Activated naive CD4-positive, alpha-beta T cell treated with anti-CD3 and anti-CD28 coated beads, Interleukin-2, amount 50 U/mL, for 24 hours (primary cell): ENCODE data around the gene CALML3.
"Not testable (repeated sequence)": the region's sequence is repeated elsewhere in the genome, so short reads cannot be mapped to it uniquely, and the experiment has no call there.

Experiments used
- H3K27ac Mint-ChIP-seq: one replicate; pipeline ENCODE4 v1.8.0; 2021; ENCODE audit warnings: mild to moderate bottlenecking, mixed read lengths
- H3K27me3 Mint-ChIP-seq: one replicate; pipeline ENCODE4 v1.8.0; 2021; ENCODE audit warnings: mixed read lengths
- H3K36me3 Mint-ChIP-seq: one replicate; pipeline ENCODE4 v1.8.0; 2021; ENCODE audit warnings: mixed read lengths
- H3K4me1 Mint-ChIP-seq: one replicate; pipeline ENCODE4 v1.8.0; 2021; ENCODE audit warnings: mixed read lengths
- H3K4me3 Mint-ChIP-seq: one replicate; pipeline ENCODE4 v1.8.0; 2021; ENCODE audit warnings: mild to moderate bottlenecking, mixed read lengths
- H3K9me3 Mint-ChIP-seq: one replicate; pipeline ENCODE4 v1.8.0; 2021; ENCODE audit warnings: mixed read lengths

The CALML3 gene

DNA sequence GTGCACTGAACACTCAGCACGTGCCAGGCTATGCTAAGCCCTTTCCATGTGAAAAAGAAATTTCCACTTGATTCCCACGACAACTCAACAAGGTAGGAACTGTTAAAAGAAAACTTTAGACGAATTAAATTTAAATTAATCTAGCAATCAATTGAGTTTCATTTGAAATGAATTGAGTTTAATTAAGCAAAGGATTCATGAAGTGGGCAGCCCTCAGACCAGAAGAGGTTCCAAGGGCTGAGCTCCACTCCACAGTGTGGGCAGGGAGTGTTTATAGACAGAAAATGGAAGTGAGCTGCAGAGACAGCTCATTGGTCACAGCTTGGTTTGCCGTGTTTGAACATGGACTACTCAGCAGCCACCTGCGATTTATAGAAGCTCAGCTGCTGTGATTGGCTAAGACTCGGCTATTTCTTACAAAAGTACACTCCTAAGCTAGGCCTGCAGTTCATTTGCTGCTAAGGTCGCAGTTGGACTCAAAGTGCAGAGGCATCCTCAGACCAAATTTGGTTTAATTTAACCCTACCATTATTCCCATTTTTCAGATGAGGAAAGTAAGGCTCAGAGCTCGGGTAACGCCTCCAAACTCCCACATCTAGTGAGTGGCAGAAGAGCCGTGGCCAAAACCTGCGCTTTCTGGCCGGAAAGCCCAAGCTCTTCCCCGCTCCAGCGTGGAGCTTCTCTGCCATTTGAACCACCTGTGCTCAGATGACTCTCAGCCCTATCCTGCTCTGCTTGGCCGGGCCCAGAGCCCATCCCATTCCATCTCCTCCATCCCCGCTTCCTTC lies 24.9 kb downstream of the CALML3 start:
- Mint-ChIP-seq H3K27ac (no peak overlapping the region), H3K9me3 (no peaks in the 10 kb centered on the region), H3K4me1 (peaks cover 29% of the 10 kb centered on the region), H3K36me3 (no peaks in the 10 kb centered on the region), H3K4me3 (no peak overlapping the region), H3K27me3 (no peaks in the 10 kb centered on the region)

DNA sequence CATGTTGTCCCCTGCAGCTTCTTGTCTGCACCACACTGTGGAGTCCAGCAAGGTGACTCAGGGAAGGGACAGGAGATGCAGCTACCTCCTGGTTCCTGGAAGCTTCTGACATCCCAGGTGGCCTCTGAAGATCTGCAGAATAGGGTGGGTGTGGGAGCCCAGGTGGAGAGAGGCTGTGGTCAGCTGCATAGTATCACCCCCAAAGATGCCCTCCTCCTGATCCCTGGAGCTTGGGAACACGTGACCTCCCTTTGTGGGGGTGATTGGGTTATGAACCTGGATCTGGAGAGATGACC lies 25.4 kb downstream of the CALML3 start:
- Mint-ChIP-seq H3K27ac (no peak overlapping the region), H3K36me3 (no peaks in the 10 kb centered on the region), H3K27me3 (no peaks in the 10 kb centered on the region), H3K4me1 (peaks cover 29% of the 10 kb centered on the region), H3K9me3 (no peaks in the 10 kb centered on the region), H3K4me3 (no peak overlapping the region)

DNA sequence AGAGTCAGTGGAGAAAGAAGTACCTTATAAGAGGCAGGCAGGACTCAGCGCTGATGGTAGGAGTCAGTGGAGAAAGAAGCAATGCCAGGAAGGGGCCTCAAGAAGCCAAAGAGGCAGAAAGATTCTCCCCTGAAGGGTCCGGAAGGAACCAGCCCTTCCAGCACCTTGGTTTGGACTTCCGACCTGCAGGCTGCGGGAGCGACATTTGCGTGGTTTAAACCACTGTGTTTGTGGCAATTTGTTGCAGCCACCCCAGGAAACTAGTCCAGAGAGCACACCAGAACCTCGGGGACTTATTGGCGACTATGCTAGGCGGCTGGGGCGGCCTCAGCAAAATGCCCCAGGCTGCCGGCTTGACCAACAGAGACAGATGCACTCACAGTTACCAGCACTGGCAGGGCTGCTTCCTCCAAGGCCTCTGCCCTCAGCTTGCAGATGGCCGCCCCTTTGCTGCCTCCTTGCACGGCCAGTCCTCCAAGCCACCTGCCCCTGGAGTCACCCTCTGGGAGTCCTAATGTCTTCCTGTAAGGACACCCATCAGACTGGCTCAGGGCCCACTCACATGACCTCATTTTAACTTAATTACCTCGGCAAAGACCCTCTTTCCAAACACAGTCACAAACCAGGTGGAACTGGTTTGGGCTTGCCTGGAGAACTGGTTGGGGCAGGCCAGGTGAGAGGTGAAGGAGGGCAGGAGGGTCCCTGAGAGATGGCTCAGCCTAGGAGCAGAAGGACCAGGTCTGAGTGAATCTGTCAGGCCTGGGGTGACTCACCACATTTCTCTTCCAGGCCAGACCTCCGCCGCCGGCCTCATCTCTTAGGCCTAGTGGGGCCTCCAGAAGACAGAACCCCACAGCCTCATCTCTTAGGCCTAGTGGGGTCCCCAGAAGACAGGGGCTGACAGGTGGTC lies 26.1 kb downstream of the CALML3 start:
- no peaks in the 10 kb centered on the region for H3K36me3 Mint-ChIP-seq
- no peak overlapping the region for H3K27ac Mint-ChIP-seq
- H3K9me3 Mint-ChIP-seq: no peaks in the 10 kb centered on the region
- no peak overlapping the region for H3K4me3 Mint-ChIP-seq
- peaks cover 29% of the 10 kb centered on the region for H3K4me1 Mint-ChIP-seq
- no peaks in the 10 kb centered on the region for H3K27me3 Mint-ChIP-seq

DNA sequence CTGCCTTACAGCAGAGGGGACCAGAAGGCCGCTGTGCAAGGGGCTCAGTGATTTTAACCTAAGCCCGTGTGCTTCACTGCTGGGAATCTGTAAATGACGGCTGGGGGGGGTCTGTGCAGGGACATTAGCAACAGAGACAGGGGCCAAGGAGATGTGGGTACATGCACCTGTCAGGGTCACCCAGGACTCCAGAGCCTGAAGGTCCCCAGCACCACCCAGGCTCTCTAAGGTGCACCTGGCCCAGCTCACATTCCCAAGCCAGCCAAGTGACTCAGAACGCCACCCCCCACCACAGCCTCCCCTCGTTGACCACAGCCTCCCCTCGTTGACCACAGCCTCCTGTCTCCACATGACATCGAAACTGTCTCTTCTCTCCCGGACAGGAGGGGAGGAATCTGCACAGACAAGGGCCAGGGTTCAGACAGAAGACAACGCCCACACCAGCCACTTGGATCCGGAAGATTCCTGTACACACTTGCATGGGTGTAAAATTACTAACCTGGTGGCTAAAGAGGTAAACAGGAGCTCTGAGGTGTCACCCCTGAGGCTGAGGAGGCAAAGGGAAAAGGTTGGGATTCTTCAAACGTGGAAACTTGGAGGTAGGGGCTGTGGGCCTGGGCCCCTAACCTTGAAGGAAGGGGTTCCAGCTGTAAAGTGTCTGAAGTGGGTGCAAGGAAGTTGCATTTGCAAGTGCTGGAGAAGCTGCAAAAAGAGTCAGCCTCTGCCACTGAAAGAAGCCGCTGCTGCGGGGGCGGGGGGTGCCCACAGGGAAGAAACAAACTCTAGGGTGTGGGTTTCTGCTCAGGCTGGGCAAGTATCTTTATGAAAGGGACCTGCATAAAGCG lies 27.0 kb downstream of the CALML3 start:
- peak overlapping the region; percentile 27 for H3K4me3 Mint-ChIP-seq
- H3K27ac Mint-ChIP-seq: no peak overlapping the region
- no peaks in the 10 kb centered on the region for H3K36me3 Mint-ChIP-seq
- no peaks in the 10 kb centered on the region for H3K27me3 Mint-ChIP-seq
- H3K9me3 Mint-ChIP-seq: no peaks in the 10 kb centered on the region
- peaks cover 29% of the 10 kb centered on the region for H3K4me1 Mint-ChIP-seq

DNA sequence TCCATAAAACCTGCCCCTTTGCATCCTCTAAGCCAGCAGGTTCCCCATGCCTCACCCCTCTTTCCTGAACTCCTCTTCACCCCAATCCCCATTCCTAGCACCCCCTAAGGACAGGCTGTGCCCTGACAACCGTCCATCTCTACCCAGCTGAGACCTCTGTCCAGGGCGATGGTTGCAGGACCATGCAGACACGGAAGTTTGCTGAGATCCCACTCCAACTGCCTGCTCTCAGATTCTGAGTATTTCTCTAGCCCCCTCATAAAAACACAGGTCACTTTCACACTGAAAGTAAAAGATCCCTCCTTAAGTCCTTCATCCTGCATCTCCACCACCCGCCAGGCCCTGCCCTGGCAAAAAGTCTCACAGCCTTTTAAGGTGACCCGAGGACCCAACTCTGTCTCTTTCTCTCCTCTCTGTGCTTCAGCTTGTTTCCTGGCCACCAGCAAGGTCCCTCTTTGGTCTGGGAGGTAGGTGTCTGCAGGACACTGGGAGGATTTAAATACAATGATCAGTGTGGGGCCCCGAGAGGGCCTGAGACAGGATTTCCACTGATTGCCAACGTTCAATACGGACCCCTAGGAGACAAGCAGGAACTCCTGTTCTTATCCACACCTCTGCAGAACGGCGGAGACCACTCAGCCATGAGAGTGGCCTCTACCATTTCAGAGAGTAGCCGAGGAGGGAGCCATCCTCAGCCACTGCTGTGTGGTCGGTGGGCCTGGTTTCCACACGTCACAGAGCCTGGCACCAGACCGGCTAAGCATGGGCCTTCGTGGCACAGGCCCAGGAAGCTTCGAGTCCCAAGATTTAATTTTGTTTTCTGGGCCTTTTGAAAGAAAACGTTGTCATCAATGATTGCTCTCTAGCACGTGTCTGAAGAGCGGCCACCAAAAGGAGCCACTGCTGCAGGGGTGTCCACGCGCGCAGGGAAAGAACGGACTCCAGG lies 27.9 kb downstream of the CALML3 start:
- Mint-ChIP-seq H3K4me3 (no peak overlapping the region), H3K27ac (no peak overlapping the region), H3K4me1 (peaks cover 29% of the 10 kb centered on the region), H3K9me3 (no peaks in the 10 kb centered on the region), H3K27me3 (no peaks in the 10 kb centered on the region), H3K36me3 (no peaks in the 10 kb centered on the region)

DNA sequence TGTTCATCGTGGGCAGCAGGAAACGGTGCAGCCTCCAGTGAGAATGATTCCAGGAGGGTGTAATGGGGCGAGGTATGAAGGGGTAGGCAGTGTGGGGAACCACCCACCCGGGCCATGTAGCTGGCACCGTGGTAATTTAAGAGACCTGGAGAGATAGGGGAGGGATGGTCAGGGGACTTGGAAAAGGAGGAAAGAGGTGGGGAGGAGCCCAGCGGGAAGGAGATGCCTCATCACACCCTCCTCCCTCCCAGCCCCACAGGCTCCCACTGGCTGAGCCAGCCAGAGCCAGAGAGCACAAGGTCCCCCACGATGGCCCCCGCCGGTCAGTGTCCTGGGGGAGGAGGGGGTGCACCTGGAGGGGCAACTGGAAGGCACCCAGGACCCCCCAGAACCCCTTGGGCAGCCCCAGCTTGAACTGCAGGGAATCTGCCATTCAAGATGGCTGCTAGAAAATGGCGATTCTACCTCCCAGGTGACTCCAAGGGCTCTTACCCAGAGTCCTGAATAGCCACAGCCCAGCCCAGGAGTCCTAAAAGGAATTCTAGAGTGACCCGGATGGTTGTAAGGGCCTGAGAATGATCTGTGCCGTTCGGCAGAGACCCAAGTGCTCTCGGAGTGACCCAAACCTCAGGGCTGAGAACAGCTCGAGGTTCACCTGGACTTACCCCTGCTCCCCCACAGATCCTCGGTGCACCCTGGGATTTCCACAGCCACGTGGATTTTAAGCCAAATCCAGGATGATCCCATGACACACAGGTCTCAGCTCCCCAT lies 28.8 kb downstream of the CALML3 start:
- H3K4me3 Mint-ChIP-seq: no peak overlapping the region
- no peaks in the 10 kb centered on the region for H3K27me3 Mint-ChIP-seq
- no peak overlapping the region for H3K27ac Mint-ChIP-seq
- peaks cover 29% of the 10 kb centered on the region for H3K4me1 Mint-ChIP-seq
- H3K36me3 Mint-ChIP-seq: no peaks in the 10 kb centered on the region
- no peaks in the 10 kb centered on the region for H3K9me3 Mint-ChIP-seq

DNA sequence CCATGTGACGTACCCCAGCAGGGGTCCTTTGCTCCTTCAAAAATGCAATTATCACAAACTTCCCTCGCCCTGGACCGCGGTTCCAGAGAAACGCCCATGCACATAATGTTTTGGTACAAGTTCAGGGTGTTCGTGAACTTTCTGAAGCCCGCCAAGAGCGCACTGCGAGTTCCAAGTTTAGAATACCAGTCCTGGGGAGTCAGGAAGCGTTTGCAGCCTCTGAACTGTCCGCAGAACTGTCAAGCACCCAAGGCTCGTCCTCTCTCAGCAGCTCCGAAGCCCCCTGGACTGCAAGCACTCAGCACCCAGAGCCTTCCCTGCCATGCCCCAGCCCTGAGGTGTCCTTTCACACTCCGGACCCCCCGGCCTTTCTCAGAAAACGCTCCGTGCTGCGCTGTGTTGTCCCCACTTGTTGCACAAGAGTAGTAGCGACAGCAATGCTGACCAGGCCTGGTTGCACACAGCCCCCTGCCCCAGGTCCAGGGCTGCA lies 30.3 kb downstream of the CALML3 start:
- peaks cover 30% of the 10 kb centered on the region for H3K4me1 Mint-ChIP-seq
- H3K4me3 Mint-ChIP-seq: no peak overlapping the region
- no peaks in the 10 kb centered on the region for H3K27me3 Mint-ChIP-seq
- H3K27ac Mint-ChIP-seq: no peak overlapping the region
- H3K36me3 Mint-ChIP-seq: no peaks in the 10 kb centered on the region
- H3K9me3 Mint-ChIP-seq: no peaks in the 10 kb centered on the region

DNA sequence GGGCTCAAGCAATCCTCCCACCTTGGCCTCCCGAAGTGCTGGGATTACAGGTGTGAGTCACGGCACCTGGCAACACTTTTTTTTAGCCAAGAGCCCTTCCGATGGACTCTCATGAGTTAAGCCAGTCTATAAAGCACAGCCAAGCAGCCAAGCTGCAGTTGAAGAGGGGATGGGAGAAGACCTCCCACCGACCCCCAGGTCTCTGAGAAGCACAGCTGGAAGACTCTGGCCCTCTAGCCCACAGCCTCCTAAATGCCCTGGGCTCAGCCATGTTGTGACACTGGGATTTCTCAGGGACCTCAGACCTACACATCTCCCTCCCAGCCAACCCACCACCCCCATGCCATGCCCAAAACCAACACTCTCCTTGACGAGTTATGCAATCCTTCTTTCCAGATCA lies 31.1 kb downstream of the CALML3 start:
- H3K27ac Mint-ChIP-seq: no peak overlapping the region
- no peaks in the 10 kb centered on the region for H3K36me3 Mint-ChIP-seq

DNA sequence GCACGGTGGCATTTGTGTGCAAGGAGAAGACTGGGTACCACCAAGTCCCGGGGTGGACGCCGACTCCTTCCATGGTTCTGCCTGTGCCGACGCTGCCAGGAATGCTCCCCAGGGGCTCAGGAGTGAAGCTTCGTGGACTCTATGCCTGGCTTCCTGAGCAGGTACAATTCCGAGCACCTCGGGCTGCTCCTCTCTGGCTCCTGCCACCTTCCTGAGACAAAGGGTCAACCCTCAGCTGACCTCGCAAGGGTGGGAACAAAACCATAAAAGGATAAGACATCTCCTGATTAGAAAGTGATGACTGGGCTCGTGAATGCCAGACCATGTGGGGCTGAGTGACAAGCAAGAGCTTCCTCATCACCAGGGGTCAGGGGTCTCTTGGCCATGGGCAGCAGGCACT lies 31.8 kb downstream of the CALML3 start:
- no peak overlapping the region for H3K27ac Mint-ChIP-seq
- H3K9me3 Mint-ChIP-seq: no peaks in the 10 kb centered on the region
- no peak overlapping the region for H3K4me3 Mint-ChIP-seq
- H3K27me3 Mint-ChIP-seq: no peaks in the 10 kb centered on the region
- no peaks in the 10 kb centered on the region for H3K36me3 Mint-ChIP-seq
- H3K4me1 Mint-ChIP-seq: peaks cover 23% of the 10 kb centered on the region

More for the DNA sequence above, 31.1 kb downstream of the CALML3 start:
- Mint-ChIP-seq H3K27me3 (no peaks in the 10 kb centered on the region), H3K9me3 (no peaks in the 10 kb centered on the region), H3K4me3 (no peak overlapping the region), H3K4me1 (peaks cover 27% of the 10 kb centered on the region)

DNA sequence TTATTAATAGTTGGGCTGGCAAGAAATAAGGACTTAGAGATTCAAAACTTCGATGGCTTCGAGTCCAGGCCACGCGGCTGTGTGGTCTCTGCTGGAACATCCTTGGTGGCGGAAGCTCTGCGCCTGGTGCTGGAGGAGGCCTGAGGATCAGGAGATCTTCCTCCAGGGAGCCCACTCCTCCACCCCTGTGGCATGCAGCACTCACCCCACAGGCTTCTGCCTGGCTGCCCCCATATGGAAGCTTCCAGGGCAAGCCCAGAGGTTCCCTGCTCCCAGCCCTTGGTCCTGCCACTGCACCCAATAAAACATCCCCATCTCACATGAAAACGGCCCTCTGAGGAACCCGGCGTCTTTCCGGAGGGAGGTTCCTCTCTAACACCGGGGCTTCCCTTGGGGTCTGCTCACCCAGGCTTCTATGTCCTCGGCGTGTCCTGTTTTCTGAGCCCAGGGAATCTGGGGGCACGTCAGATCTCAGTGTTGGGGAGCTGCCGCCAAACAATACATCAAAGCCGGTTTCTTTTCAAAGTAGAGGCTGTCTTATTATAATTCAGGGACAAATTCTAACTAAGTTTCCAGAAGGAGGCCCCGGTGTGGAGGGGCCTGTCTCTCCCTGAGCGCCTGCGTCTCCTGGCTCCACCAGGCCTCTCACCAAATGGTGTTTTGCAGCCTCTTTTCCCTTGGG lies 32.4 kb downstream of the CALML3 start:
- H3K27ac Mint-ChIP-seq: no peak overlapping the region
- no peaks in the 10 kb centered on the region for H3K9me3 Mint-ChIP-seq
- peaks cover 17% of the 10 kb centered on the region for H3K4me1 Mint-ChIP-seq
- H3K27me3 Mint-ChIP-seq: no peaks in the 10 kb centered on the region
- H3K4me3 Mint-ChIP-seq: no peak overlapping the region
- no peaks in the 10 kb centered on the region for H3K36me3 Mint-ChIP-seq

DNA sequence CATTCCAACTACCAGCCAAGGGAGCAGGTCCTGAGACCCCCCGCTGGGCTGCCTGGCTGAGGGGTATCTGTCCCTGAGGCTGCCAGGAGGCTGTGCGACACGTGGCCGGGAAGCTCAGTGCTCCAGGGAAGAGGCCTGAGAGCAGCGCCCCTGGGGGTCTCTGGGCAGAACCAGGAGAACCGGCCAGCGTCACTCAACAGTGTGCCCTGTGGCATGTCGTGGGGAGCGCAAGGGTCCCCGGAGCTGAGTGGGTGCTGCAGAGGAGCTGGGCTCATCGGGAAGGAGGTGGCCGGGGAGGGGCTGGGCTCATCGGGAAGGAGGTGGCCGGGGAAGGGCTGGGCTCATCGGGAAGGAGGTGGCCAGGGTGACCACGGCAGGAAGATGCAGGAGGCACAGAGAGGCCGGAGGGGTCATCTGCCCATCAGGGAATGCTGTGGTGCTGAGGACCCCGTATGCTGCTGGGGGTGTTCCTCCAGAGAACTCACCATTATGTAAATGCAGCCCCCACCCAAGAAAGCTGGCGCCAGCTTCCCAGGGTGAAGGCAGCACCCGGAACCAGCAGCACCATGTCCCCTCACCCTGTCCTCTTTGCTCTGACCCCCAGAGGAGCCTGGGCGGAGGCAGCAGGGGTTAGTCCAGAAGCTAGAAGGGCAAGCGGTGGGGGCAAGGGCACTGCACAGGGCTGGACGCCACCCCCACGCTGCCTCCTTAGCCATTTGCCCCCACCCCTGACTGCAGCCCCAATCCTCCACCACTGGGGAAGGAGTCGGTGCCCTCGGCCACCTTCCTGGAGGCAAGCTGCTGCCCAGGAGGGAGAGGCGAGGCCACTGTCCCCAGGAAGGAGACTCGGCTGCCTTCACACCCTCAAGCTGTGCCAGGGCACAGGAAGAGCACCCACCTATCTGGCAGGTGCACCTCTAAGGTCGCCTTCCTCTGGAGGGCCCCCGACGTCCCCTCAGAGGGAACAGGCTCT lies 33.3 kb downstream of the CALML3 start:
- H3K4me3 Mint-ChIP-seq: no peak overlapping the region
- no peaks in the 10 kb centered on the region for H3K36me3 Mint-ChIP-seq
- peaks cover 12% of the 10 kb centered on the region for H3K4me1 Mint-ChIP-seq
- H3K27me3 Mint-ChIP-seq: no peaks in the 10 kb centered on the region
- H3K27ac Mint-ChIP-seq: no peak overlapping the region
- H3K9me3 Mint-ChIP-seq: no peaks in the 10 kb centered on the region

DNA sequence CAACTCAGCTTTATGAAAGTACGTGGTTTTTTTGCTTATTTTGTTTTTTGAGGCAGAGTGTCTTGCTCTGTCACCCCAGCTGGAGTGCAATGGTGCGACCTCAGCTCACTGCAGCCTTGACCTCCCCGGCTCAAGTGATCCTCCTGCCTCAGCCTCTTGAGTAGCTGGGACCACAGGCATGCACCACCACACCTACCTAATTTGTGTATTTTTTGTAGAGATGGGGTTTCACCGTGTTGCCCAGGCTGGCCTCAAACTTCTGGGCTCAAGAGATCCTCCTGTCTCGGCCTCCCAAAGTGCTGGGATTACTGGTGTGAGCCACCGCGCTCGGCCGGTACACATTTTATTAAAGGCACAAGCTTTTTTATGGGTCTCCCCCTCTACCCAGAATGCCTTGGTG lies 34.3 kb downstream of the CALML3 start:
- not testable (repeated sequence) for H3K27me3 Mint-ChIP-seq, H3K4me3 Mint-ChIP-seq

DNA sequence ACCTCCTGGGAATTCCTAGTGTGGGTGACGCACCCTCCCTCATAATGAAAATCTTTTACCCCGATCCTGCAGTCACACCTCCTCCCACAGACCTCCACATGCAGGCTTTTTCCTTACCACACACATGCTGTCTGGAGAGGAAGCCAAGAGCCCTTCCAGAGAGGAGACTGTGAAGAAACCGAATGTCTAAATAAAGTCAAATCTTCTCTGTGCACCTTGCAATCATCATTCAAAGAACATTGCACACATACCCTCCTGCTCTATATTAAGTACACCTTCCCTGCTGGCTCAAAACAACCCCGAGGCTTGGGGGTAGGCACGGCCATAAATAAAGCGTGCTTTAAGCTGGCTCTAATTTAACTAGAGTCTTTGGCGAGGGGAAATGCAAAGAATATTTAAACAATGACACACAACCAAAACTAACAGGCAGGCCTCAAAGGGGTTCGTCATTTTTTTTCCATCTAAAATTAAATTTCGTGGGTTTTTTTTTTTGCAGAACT lies 34.9 kb downstream of the CALML3 start:
- Mint-ChIP-seq H3K36me3 (no peaks in the 10 kb centered on the region), H3K4me1 (peaks cover 17% of the 10 kb centered on the region), H3K27ac (no peak overlapping the region), H3K27me3 (no peaks in the 10 kb centered on the region), H3K9me3 (no peaks in the 10 kb centered on the region), H3K4me3 (no peak overlapping the region)

More for the DNA sequence above, 34.3 kb downstream of the CALML3 start:
- H3K4me1 Mint-ChIP-seq: peaks cover 11% of the 10 kb centered on the region
- H3K27ac Mint-ChIP-seq, H3K36me3 Mint-ChIP-seq, H3K9me3 Mint-ChIP-seq: not testable (repeated sequence)
